Large intestine (tissue), 3 donors: ENCODE data around the gene RENBP. TPM values are rescaled to one million over a fixed set of nuclear protein-coding genes. Genes with fewer than 3 reads are reported as not detected.

Experiments used
- DNase-seq, 2 donors: peaks; one replicate each; pipeline versions ENCODE4 v3.0.0 to v3.0.0-alpha.2; 2013
- H3K27ac ChIP-seq: one replicate; pipeline ENCODE4 v1.5.1; 2013; ENCODE audit warnings: low read length
- H3K27me3 ChIP-seq: 2 replicates; pipeline ENCODE4 v1.6.1; 2013; ENCODE audit warnings: low read length; ENCODE audit not compliant: control insufficient read depth, insufficient read depth
- H3K36me3 ChIP-seq: 2 replicates; pipeline ENCODE4 v1.6.1; 2013; ENCODE audit warnings: low read length; ENCODE audit not compliant: control insufficient read depth, insufficient read depth
- H3K4me1 ChIP-seq: one replicate; pipeline ENCODE4 v1.6.1; 2013; ENCODE audit warnings: low read length; ENCODE audit not compliant: control insufficient read depth, insufficient read depth
- H3K4me3 ChIP-seq: one replicate; pipeline ENCODE4 v1.5.1; 2013; ENCODE audit warnings: low read length
- H3K9me3 ChIP-seq: one replicate; pipeline ENCODE4 v1.6.1; 2013; ENCODE audit warnings: mild to moderate bottlenecking, low read depth, low read length, moderate library complexity; ENCODE audit not compliant: control insufficient read depth
- WGBS: methylation state at CpG from one replicate; pipeline ENCODE4 v1.1.5; 2013; ENCODE audit warnings: low lambda C conversion rate; ENCODE audit not compliant: insufficient coverage; 5-methylcytosine and 5-hydroxymethylcytosine counted together
- polyA plus RNA-seq: library from polyadenylated mRNA; unstranded; fragments of 120-200 nt; gene quantifications from one replicate; pipeline ENCODE4 v1.2.1, GENCODE V29; 2013

Gene RENBP
- polyA plus RNA-seq, 1 donor = 85.8 TPM

GRCh38 chrX:153971450-153972367 is 27.3 kb upstream of the RENBP start, which contains the start of gene HCFC1:
TSS of gene HCFC1 (minus strand) at chrX:153971818. CDS start at chrX:153970840, 978 bp downstream.
- Histone ChIP-seq H3K9me3 (no peaks in the 10 kb centered on the region), H3K36me3 (peaks cover 7% of the 10 kb centered on the region), H3K27ac (peak within 1 kb of the TSS; percentile 100), H3K4me3 (peak within 1 kb of the TSS; percentile 99), H3K4me1 (peaks cover 37% of the 10 kb centered on the region), H3K27me3 (no peaks in the 10 kb centered on the region)
- DNase-seq = peak; percentile 92 to 93
- no CpG with 5 or more reads among the region's 96 CpGs for WGBS

DNA sequence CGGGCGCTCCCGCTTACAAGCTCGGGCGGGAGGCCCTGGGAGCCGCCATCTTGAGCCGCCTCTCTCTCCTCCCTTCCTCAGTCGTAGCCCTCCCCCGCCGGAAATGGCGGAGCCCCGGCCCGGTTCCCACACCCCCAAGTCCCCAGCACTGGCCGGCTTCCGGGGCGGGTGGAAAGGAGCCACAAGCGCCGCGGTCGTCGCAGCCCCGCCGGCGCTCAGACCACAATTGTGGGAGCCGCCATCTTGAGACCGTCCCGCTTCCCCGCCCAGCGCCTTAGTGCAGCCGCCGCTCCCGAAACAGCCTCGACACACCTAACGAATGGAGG is 26.6 kb upstream of the RENBP start:
- peak; percentile 85 to 87 for DNase-seq
- Histone ChIP-seq H3K9me3 (no peaks in the 10 kb centered on the region), H3K36me3 (peaks cover 7% of the 10 kb centered on the region), H3K4me1 (peaks cover 37% of the 10 kb centered on the region), H3K27me3 (no peaks in the 10 kb centered on the region), H3K27ac (peak overlapping the region; percentile 100), H3K4me3 (peak overlapping the region; percentile 99)
- no CpG with 5 or more reads among the region's 34 CpGs for WGBS

- Histone ChIP-seq H3K36me3 (peaks cover 7% of the 10 kb centered on the region), H3K9me3 (no peaks in the 10 kb centered on the region), H3K4me1 (peaks cover 37% of the 10 kb centered on the region), H3K27me3 (no peaks in the 10 kb centered on the region), H3K4me3 (peak overlapping the region; percentile 99), H3K27ac (peak overlapping the region; percentile 100)
- DNase-seq = peak; percentile 47 to 50
- WGBS = no CpG with 5 or more reads among the region's 49 CpGs
Measured at GRCh38 chrX:153970357-153971123, 26.1 kb upstream of the RENBP start.

DNA sequence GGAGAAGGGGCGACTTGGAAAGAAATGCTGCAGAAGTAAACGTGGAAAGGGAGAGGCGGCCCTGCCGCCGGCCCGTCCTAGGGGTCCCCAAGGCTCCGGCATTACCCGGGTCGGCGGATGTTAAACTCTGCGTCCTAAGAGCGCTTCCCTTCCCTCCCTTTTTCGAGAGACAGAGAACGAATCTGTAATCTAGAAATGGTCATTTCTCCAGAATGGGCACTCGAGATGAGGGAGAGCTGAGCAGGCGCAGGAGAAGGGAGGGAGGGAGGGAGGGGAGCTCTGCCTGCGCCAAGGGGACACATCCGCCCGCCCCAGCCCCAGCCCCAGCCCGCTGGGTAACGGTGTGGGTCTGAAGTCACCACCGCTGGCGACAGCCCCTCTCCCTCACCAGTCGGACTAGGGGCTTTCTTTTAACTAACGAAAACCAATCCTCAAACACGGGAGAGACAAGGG is 25.5 kb upstream of the RENBP start:
- Histone ChIP-seq H3K4me1 (peaks cover 35% of the 10 kb centered on the region), H3K36me3 (peaks cover 7% of the 10 kb centered on the region), H3K9me3 (no peaks in the 10 kb centered on the region), H3K27me3 (no peaks in the 10 kb centered on the region), H3K4me3 (peak overlapping the region; percentile 99), H3K27ac (peak overlapping the region; percentile 56)
- peak in 1 of 2 donors; percentile 32 for DNase-seq
- no CpG with 5 or more reads among the region's 26 CpGs for WGBS

DNA sequence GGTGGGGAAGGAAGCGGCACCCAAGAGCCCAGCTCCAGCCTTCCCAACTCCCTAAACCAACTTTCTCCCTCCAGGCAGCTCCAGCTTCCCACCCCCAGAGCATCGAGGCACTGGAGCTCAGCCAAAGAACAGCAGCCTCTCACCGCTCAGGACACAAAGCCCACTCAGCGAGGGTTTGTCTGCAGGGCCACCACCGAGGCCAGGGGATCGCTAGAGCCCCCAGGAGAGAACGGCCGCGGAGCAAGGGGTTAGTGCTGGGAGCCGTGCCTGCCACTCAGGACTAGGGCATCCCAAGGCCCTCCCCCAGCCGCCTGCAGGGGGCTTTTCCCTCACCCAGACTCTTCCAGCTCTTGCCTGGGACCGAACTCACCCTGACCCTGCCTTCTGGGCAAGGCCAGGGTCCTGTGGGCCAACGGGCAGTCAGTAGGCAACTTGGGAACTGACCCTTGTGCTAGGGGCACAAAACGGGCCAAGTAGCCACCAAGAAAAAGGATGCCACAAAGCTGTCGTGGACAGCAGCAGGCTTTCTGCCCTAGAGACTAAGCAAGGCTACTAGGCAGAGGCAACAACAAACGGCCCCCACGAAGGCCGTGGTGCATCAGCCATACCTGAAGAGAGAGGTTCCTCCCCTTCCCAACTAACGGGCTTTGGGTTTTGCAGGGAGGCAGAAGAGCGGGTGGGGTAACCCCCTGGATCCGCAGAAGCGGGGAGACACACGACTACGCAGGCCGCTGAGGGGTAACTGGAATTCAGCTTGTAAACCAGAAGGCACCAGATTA is 24.9 kb upstream of the RENBP start:
- H3K4me3 ChIP-seq = peak overlapping the region; percentile 99
- no peaks in the 10 kb centered on the region for H3K9me3 ChIP-seq
- no peak for DNase-seq
- H3K4me1 ChIP-seq = peaks cover 29% of the 10 kb centered on the region
- H3K27ac ChIP-seq = peak overlapping the region; percentile 56
- no CpG with 5 or more reads among the region's 25 CpGs for WGBS
- H3K27me3 ChIP-seq = no peaks in the 10 kb centered on the region
- peaks cover 12% of the 10 kb centered on the region for H3K36me3 ChIP-seq

DNA sequence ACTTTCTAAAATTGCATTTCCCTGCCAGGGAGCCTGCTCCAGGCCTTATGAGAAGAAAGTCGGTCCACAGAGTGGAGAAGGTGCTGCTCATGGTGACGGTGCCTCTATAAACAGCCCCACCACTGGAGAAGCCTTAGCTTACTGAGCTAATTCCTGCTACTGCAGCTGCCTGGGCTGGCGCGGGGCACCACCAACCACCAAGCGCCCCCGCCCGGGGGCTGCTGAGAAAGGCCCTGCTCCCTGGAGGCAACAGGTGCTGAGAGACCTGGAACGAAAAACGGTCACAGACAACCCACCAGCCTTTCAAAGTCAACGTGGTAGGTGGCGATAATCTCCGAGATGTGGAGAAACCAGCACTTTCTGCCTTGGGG is 24.3 kb upstream of the RENBP start:
- Histone ChIP-seq H3K27me3 (no peaks in the 10 kb centered on the region), H3K9me3 (no peaks in the 10 kb centered on the region), H3K4me1 (peaks cover 23% of the 10 kb centered on the region), H3K27ac (peak overlapping the region; percentile 56), H3K4me3 (peak overlapping the region; percentile 99), H3K36me3 (peaks cover 18% of the 10 kb centered on the region)
- no CpG with 5 or more reads among the region's 12 CpGs for WGBS
- peak in 1 of 2 donors; percentile 32 for DNase-seq

GRCh38 chrX:153968255-153968654 is 23.8 kb upstream of the RENBP start:
- no peak for DNase-seq
- WGBS = no CpG with 5 or more reads among the region's 9 CpGs
- Histone ChIP-seq H3K4me1 (peaks cover 23% of the 10 kb centered on the region), H3K27ac (peak overlapping the region; percentile 23), H3K4me3 (peak overlapping the region; percentile 99), H3K36me3 (peaks cover 23% of the 10 kb centered on the region), H3K27me3 (no peaks in the 10 kb centered on the region), H3K9me3 (no peaks in the 10 kb centered on the region)

DNA sequence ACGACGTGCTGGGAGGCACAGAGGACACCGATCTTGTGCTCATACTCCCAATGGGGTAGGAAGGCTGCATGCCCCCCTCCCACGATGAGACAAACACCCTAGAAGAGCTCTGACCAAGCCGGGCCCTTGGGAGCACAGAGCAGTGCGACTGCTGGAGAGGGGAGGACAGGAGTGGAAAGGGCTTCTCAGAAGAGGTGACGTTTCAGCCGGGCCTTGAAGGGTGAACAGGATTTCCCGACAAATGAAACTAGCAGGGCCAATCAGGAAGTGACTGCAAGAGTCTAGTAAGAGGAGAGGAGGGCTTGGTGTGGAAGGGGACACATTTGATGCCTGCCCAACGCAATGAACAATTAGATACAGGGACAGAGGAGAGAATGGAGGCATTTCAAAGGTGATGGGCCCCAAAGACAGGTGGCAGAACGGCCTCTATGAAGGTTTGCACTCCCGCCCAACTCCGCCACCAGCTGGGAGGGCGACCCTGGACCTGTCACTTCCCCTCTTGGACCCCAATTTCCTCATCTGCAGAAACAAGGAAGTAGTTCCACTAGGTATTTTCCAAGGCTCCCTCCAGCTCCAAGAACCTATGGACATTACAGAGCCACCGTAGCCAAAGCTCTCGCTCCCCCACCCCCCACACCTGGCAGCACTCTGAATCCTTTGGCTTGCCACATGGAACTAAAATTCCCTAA is 23.2 kb upstream of the RENBP start:
- Histone ChIP-seq H3K4me3 (no peak overlapping the region), H3K27me3 (no peaks in the 10 kb centered on the region), H3K27ac (peak overlapping the region; percentile 23), H3K4me1 (peaks cover 23% of the 10 kb centered on the region), H3K36me3 (peaks cover 29% of the 10 kb centered on the region), H3K9me3 (no peaks in the 10 kb centered on the region)
- no CpG with 5 or more reads among the region's 16 CpGs for WGBS
- no peak for DNase-seq

- Histone ChIP-seq H3K4me3 (no peak overlapping the region), H3K9me3 (no peaks in the 10 kb centered on the region), H3K27me3 (no peaks in the 10 kb centered on the region), H3K36me3 (peaks cover 35% of the 10 kb centered on the region), H3K27ac (peak overlapping the region; percentile 17), H3K4me1 (peaks cover 23% of the 10 kb centered on the region)
- WGBS = no CpG with 5 or more reads among the region's 14 CpGs
- DNase-seq = no peak
Measured at GRCh38 chrX:153966841-153967535, 22.5 kb upstream of the RENBP start.
